T-helper 1 cell (primary cell): Measurements from ENCODE around the gene STK35.

Experiments used
- DNase-seq, 5 donors: peaks; one replicate each; pipeline ENCODE4 v3.0.0-alpha.2; 2012 to 2020

Gene STK35

GRCh38 chr20:2136275-2136674, 34.6 kb downstream of the STK35 start:
- no peak for DNase-seq

GRCh38 chr20:2137552-2138201, 36.0 kb downstream of the STK35 start:
- no peak for DNase-seq

- DNase-seq, result no peak
Observed at GRCh38 chr20:2138396-2138795, 36.8 kb downstream of the STK35 start.

- no peak for DNase-seq
Observed at GRCh38 chr20:2139250-2139649, 37.6 kb downstream of the STK35 start.

GRCh38 chr20:2139736-2140135, 38.1 kb downstream of the STK35 start:
- DNase-seq, result no peak

- no peak for DNase-seq
Observed at GRCh38 chr20:2140561-2140960, 38.9 kb downstream of the STK35 start.

GRCh38 chr20:2141600-2142575, 40.3 kb downstream of the STK35 start:
- DNase-seq, result no peak

- no peak for DNase-seq
Observed at GRCh38 chr20:2142649-2143048, 41.0 kb downstream of the STK35 start.

GRCh38 chr20:2143594-2143993, 42.0 kb downstream of the STK35 start:
- no peak for DNase-seq

- no peak for DNase-seq
Observed at GRCh38 chr20:2144850-2145249, 43.2 kb downstream of the STK35 start.

GRCh38 chr20:2145376-2145775, 43.7 kb downstream of the STK35 start:
- no peak for DNase-seq

GRCh38 chr20:2146080-2146867, 44.6 kb downstream of the STK35 start:
- DNase-seq, result no peak

- no peak for DNase-seq
Observed at GRCh38 chr20:2149507-2149906, 47.9 kb downstream of the STK35 start.

- no peak for DNase-seq
Observed at GRCh38 chr20:2150660-2151059, 49.0 kb downstream of the STK35 start.

- no peak for DNase-seq
Observed at GRCh38 chr20:2151858-2152281, 50.2 kb downstream of the STK35 start.

GRCh38 chr20:2152317-2152716, 50.7 kb downstream of the STK35 start:
- DNase-seq, result no peak

- DNase-seq, result no peak
Observed at GRCh38 chr20:2153326-2153725, 51.7 kb downstream of the STK35 start.

GRCh38 chr20:2156224-2156623, 54.6 kb downstream of the STK35 start:
- no peak for DNase-seq

GRCh38 chr20:2156666-2157624, 55.3 kb downstream of the STK35 start:
- DNase-seq, result no peak

GRCh38 chr20:2162125-2162822, 60.6 kb downstream of the STK35 start:
- DNase-seq, result no peak

- DNase-seq, result no peak
Observed at GRCh38 chr20:2162823-2163166, 61.2 kb downstream of the STK35 start.
